ENCODE measurements around the gene GPD1L. TPM values are rescaled to one million over a fixed set of nuclear protein-coding genes. Genes with fewer than 3 reads are reported as not detected.

Gene GPD1L
- total and polyA plus RNA-seq, 2 of the 4 experiments (the other 2 are of a cell fraction): 3.9 to 7.9 TPM

DNA sequence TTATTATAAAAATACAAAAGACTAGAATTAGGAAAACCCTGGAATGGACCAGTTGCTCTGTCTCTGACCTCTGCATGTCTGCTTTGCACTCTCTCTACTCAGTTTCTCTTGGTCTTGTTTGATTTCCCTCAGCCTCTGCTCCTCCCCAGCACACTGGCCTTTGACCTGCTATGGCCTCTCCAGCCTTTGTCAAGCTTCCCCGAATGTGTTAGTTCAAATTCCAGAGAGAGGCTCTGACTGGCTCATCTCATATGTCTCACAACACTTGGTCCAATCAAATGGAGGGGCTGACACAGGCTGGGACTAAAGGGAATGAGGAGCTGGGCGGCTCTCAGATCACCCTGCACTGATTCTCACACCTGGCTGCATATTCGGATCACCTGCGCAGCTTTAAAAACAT is 79.7 kb downstream of the GPD1L start:
- in situ Hi-C loops (cut with MboI; ENCODE audit: low sequenced_read_pairs) (no loop called here), dilution Hi-C loops (cut with HindIII; ENCODE audit: low sequenced_read_pairs, unreplicated experiment) (no loop called here), intact Hi-C loops (cut with micrococcal nuclease) (no loop called here)
- no peak overlapping the region for H3K56ac ChIP-seq (ENCODE audit: extremely low read depth, insufficient read depth, low read length)
- no peak overlapping the region for H3K14ac ChIP-seq (replicated peaks; ENCODE audit: low read depth, low read length)
- H3K4me3 ChIP-seq (ENCODE audit: insufficient read depth, low read depth, low read length): no peak overlapping the region
- H4K5ac ChIP-seq (ENCODE audit: low read depth, low read length): no peak overlapping the region
- H3K27me3 ChIP-seq (ENCODE audit: control insufficient read depth, insufficient read depth, low read length): peaks cover 10% of the 10 kb centered on the region
- no peak overlapping the region for H2BK120ac ChIP-seq (ENCODE audit: low read depth, low read length)
- H4K91ac ChIP-seq (ENCODE audit: insufficient read depth, low read depth, low read length): no peak overlapping the region
- no peaks in the 10 kb centered on the region for H3K9me3 ChIP-seq (ENCODE audit: control insufficient read depth, insufficient read depth, low read length)
- TF ChIP-seq RCOR1 (IDR thresholded peaks at IDR 0.05; ENCODE audit: insufficient replicate concordance, low read length): no peak
- TF ChIP-seq MXI1 (IDR thresholded peaks at IDR 0.05; ENCODE audit: borderline replicate concordance, low read depth, low read length): no peak
- TF ChIP-seq, protein P1, sequence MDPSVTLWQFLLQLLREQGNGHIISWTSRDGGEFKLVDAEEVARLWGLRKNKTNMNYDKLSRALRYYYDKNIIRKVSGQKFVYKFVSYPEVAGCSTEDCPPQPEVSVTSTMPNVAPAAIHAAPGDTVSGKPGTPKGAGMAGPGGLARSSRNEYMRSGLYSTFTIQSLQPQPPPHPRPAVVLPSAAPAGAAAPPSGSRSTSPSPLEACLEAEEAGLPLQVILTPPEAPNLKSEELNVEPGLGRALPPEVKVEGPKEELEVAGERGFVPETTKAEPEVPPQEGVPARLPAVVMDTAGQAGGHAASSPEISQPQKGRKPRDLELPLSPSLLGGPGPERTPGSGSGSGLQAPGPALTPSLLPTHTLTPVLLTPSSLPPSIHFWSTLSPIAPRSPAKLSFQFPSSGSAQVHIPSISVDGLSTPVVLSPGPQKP (IDR thresholded peaks at IDR 0.05; ENCODE audit: borderline replicate concordance, low read depth, low read length): no peak
- TF ChIP-seq NFE2L2 (IDR thresholded peaks at IDR 0.05; ENCODE audit: low read depth, low read length): no peak
- H3K4me1 ChIP-seq (ENCODE audit: control insufficient read depth, insufficient read depth, low read length): no peaks in the 10 kb centered on the region
- no peak overlapping the region for H3K23ac ChIP-seq (ENCODE audit: low read depth, low read length)
- H2BK20ac ChIP-seq (ENCODE audit: low read depth, low read length): no peak overlapping the region
- ATAC-seq (ENCODE audit: low read depth) (no peak), DNase-seq (no peak)
- H3K9ac ChIP-seq (ENCODE audit: low read depth, low read length): no peak overlapping the region
- H3K79me1 ChIP-seq (ENCODE audit: low read depth in 1 of 2, low read length in 2 of 2): no peaks in the 10 kb centered on the region
- CTCF ChIA-PET: no interaction called here
- WGBS, 2 experiments (ENCODE audit: extremely low coverage in 2 of 2, insufficient read length in 1 of 2): no CpG with 5 or more reads among the region's 4 CpGs
- no peak overlapping the region for H3K27ac ChIP-seq (ENCODE audit: insufficient read depth, low read length)
- H3K18ac ChIP-seq (ENCODE audit: low read depth, low read length): no peak overlapping the region
- H2AK5ac ChIP-seq (ENCODE audit: low read depth, low read length): no peak overlapping the region
- H3K4me2 ChIP-seq (ENCODE audit: low read depth, low read length): no peak overlapping the region
- H3K9me1 ChIP-seq (ENCODE audit: insufficient read depth, low read length): no peaks in the 10 kb centered on the region
- no peaks in the 10 kb centered on the region for H4K20me1 ChIP-seq (ENCODE audit: insufficient read depth, low read length)
- H2BK5ac ChIP-seq (ENCODE audit: low read depth, low read length, poor library complexity, severe bottlenecking): no peak overlapping the region
- POLR2A ChIA-PET (ENCODE audit: unreplicated experiment): no interaction called here
- no peak overlapping the region for H4K8ac ChIP-seq (ENCODE audit: low read depth in 2 of 2, low read length in 2 of 2)
- no TSS peak for BruUV-seq (replicated peaks)
- H3K4ac ChIP-seq (ENCODE audit: low read depth, low read length): no peak overlapping the region
- H2AK9ac ChIP-seq (replicated peaks; ENCODE audit: low read depth, low read length, poor library complexity): no peak overlapping the region
- no peaks in the 10 kb centered on the region for H3K36me3 ChIP-seq (ENCODE audit: control insufficient read depth, insufficient read depth, low read length)
- H2BK15ac ChIP-seq (ENCODE audit: low read depth, low read length): no peak overlapping the region
- no peak overlapping the region for H2AFZ ChIP-seq (replicated peaks; ENCODE audit: low read length, poor library complexity)
